HG02759 (cell line): ENCODE results near the gene ALS2.
"Not testable (repeated sequence)": the region's sequence is repeated elsewhere in the genome, so short reads cannot be mapped to it uniquely, and the experiment has no call there.

Experiments
- ATAC-seq: cut with Tn5 transposase; IDR thresholded peaks from one replicate; pipeline ENCODE4 v1.9.1; 2021; ENCODE audit warnings: mild to moderate bottlenecking, moderate library complexity; ENCODE audit not compliant: unreplicated experiment

ALS2 gene

DNA sequence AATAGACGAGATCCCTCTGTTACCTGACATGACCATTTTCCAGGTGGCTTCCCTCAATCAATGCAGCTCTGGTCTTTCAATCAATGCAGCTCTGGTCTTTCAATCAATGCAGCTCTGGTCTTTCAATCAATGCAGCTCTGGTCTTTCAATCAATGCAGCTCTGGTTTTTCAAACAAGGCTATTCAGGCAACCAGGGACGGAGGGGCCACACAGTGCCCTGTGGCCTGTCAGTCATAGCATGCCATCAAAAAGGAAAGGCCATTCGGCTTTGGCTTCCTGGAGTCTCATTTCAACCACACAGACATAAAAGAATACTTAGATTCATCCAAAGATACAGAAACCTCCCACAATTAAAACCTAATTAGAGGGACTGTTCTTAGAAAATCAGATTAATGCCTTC lies 95.6 kb downstream of the ALS2 start:
- ATAC-seq, result no peak

DNA sequence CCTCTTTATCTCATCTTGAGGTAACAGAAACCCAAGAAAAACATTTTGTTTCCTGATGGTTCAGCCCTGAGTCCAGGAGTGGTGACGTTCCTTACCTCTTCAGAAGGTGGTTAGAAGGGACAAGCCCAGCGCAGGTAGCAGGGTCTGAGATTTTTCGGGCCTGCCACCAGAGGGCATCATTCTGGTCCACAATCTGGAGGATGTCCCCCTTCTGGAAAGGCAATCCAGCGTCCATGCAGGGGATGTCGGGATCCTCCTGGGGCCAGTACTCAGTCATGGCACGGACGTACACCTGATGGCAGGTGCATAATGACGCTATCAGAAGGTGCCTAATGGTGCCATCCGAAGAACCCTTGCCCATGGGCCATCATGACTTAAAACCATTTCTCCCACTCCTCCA lies 100.0 kb downstream of the ALS2 start:
- ATAC-seq, result no peak

DNA sequence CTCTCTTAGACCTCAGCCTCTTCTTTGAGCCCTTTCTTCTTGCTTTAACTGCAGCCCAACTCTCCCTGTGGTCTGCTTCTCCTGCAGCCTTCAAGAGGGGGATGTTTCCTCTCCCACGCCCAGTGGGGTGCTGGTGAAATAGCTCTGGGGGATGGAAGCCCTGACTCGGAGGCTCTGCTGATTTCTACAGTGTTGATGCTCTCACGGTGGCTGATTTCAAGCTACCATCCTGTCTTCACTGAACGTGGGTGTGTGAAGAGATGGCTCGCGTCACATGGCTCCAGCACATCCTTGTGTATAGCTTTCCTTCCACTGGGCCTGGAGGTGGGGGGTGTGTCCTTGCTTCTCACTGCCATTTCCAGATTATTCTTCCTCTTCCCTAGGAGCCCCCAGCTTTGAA lies 102.3 kb downstream of the ALS2 start:
- ATAC-seq, result no peak

DNA sequence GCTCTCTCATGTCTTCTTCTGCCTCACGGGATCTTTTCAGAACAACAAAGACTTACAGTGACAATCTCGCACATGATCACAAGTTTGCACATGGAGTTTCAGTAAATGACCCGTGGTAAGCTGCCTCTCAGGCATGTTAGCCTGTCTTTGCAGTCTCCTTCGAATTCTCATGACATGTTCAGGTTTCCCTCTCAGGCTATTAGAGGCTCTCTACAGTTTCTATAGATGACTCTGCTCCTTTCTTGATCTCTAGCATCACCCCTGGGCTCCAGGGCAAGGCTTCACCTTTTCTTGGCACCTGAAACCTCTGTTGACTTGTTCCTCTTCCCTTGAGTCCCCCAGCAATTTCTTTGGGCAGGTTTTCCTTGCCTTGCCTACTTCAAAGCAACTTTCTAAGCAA lies 105.3 kb downstream of the ALS2 start:
- ATAC-seq, result no peak

DNA sequence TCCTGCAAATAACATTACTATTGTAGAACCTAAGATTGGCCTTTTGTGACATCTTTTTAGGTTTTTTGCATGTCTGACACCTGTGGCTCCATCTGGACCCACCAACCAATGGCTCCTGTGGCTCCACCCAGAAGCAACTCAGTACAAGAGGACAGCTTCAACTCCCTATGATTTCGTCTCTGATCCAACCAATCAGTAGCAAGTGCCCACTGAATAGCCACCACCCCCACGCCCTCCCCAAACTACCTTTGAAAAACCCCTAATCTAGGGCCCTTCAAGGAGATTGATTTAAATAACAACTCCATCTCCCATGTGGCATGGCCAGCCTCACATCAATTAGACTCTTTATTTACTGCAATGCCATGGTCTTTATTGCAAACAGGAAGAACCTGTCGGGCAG lies 105.9 kb downstream of the ALS2 start:
- ATAC-seq, result no peak

DNA sequence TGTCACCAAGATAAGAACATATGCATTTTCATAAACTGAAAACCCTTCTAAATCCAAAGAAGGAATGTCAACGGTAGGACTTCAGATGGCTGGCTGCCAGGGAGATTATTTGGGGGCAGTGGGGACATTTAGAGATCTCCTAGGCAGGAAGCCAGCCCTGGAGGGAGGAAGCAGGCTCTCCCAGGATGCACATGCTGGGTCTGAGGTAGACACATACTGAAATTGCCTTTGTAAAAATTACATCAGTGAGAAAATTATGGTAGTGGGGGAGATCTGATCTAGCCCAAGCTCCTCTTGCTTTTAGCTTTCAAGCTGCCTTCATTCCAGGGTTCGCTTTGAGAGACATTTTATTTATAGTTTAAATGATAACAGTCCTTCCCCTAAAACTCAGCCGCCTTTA lies 106.4 kb downstream of the ALS2 start:
- no peak for ATAC-seq

DNA sequence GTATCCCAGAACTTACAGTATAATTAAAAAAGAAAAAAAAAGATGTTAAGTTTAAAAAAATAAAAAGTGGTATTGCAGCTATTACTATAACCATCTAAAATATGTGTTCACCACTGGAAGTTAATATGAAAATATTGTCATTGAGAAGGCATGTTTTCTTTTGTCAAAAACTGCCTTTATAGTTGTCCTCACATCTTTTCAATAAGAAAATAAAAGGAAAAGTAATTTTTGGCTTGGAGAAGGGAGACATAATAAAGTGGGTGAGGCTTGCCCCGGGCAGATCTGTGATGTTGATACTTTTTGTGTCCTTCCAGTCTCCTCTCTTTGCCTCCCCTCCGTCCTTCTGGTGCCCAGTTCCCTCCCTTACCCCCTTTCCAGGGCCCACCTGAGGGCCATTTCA lies 107.2 kb downstream of the ALS2 start:
- ATAC-seq, result no peak

DNA sequence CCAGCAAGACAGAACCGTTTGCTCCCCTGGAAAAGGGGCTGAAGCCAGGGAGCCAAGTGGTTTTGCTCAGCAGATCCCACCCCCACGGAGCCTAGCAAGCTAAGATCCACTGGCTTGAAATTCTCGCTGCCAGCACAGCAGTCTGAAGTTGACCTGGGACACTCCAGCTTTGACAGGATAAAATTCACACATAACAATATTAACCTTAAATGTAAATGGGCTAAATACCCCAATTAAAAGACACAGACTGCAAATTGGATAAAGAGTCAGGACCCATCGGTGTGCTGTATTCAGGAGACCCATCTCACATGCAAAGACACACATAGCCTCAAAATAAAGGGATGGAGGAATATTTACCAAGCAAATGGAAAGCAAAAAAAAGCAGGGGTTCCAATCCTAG lies 109.5 kb downstream of the ALS2 start:
- ATAC-seq, result not testable (repeated sequence)

DNA sequence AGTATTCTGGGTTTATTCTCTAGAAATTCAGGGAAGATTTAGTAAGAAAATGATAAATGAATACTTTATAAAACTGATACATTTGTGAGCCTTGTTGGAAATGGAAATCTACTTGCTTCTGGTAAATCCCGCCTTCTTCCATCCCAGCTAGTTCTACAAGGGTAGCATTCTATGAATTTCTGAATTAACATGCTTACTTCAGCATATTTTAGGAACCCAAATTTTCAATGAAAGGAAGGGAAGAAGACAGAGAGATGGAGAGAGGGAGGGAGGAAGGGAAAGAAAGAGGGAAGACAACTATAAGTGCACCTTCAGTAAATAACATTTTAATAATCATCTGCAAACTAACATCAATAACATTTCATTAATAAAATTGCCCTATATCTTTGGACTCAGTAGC lies 110.9 kb downstream of the ALS2 start:
- no peak for ATAC-seq

DNA sequence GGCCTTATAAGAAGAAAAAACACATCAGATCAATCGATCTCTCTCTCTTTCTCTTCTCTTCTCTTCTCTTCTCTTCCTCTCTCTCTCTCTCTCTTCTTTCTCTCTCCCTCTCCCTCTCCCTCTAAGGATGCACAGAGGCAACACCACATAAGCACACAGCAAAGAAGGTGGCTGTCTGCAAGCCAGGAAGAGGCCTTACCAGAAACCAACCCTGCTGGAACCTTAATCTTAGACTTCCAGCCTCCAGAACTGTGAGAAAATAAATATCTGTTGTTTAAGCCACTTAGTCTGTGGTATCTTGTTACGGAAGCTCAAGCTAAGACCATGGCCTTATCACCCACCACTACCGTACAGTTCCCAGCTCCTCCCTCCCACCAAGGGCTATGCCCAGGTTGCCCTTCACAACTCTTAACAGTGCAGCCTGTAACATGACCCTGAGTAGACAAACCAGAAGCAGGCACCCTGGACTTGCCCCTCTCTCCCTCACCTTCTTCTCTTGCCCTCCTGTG lies 112.3 kb downstream of the ALS2 start:
- ATAC-seq, result no peak

DNA sequence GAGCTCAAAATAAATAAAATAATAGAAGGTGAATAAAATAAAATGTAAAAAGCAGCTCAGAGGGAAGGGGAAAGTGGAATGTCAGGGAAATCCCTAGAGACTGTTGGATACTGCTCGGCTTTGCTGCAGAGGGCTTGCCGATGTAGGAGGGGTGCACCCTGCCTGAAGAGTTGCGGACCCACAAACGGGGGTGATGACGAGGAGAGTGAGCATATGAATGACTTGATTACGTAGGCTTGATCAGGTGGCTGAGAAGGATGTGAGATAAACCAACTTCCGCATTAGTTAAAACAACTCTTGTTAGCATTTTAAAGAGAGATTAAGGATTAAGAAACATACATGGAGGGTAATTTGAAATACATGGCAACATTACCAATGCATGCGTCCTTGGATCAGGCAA lies 116.4 kb downstream of the ALS2 start:
- ATAC-seq, result no peak

DNA sequence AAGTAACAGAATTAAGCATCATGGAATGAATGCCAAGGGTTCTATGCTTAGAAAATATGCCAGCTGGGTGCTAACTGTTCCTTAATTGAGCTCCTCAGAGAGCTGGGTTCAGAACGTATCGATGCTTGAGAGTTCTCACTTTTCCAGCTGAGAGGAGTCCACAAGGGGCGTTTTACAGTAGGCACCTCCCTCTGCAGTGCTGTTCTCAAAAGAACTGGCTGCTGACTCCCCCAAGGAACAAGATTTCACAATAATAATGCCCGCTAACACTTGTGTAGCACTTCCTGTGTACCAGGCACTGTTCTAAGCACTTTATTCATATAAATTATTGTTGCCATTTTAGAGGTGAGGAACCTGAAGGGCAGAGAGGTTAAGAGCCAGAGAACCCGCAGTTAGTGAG lies 119.4 kb downstream of the ALS2 start:
- ATAC-seq, result no peak

DNA sequence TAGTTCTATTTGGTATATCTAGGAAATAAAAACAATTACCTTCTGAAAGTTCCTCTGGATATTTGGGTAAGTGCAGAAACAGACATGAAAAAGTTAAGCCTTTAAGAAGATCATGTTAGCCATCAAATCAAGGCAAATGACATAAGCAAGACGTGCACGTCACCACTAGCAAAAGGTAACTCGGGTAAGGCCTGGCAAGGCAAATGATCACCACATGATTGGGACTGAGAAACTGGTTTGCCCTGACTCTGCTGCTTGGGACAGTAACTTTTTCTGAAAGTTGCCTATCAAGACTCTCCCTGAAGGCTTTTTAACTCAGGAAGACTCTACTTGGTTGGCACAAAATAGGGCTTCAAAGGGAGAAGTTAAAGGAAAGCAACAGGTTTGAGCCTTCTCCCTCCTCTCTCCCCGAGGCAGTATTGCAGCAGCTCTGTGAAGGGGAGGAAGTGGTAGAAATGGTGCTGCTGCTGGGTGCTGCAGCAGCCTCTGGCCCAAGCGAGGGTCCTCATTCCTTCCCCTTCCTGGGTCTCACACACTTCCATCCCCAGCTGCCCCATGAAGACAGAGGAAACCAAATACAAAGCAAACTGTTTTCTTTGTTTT lies 120.3 kb downstream of the ALS2 start:
- no peak for ATAC-seq

DNA sequence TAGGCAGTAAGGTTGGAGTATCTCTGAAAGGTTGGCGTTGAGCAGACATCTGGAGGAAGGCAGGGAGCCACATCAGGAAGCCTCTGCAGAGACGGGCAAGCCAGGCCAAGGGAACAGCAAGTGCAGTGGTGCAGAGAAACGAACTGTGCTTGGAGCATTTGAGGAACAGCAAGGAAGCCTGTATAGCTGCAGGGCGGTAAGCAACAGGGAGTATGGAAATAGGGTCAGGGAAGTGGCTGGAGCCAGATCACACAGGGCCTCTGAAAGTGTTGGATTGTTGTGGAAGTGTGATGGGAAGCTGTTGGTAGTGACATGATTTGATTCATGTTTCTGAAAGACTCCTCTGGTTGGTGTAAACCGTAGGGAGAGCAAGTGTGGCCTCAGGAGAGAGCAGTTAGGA lies 124.0 kb downstream of the ALS2 start:
- no peak for ATAC-seq

DNA sequence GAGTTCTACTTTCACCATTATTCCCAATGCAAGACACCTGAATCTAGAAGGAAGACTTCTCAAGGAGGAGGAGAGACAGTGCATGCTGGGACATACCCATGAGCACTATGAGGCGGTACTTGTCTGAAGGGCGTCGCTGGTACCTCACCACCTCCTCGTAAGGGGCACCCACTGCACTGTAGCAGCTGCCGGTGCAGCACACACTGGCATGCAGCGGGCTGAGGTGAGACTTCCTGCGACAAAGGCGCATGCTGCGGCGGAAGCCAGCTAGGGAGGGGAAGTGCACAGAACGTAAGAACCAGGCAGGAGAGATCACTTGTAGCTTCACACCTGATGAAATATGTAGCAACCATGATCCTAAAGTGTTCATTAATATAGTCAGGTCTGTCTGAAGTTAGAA lies 124.6 kb downstream of the ALS2 start:
- ATAC-seq, result no peak

DNA sequence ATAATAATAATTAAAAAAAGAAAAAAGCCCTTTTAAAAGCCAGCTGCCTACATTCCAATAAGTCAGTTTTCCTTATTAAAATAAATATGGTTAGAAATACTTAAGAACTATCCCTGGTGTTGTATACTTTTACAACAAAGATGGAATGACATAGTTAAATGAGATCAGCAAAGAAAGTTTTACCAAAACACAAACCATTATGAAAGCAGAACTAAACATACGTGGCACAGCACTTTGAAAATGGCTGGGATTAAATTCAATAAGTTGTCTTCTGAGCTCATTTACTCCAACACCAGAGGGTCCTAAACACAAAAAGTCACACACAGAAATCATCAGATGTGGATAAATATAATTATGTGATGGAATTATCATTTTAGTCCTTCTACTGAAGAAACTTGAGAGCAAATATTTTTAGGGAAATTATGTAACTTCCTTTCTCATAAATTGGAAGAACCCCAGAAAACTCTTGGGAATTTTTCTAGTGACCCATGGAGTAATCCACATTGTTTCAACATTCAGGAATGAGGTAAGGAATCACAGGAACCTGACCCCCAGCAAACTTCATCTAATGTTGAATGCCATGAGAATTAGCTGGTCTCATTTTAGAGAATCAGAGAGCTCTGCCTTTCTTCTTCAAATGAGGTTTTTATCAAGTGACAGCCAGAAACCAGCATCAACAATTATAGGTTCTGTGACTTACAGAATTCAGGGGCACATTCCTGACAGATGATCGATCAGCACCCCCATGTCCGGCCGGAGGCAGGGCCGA lies 125.9 kb downstream of the ALS2 start:
- ATAC-seq, result no peak

DNA sequence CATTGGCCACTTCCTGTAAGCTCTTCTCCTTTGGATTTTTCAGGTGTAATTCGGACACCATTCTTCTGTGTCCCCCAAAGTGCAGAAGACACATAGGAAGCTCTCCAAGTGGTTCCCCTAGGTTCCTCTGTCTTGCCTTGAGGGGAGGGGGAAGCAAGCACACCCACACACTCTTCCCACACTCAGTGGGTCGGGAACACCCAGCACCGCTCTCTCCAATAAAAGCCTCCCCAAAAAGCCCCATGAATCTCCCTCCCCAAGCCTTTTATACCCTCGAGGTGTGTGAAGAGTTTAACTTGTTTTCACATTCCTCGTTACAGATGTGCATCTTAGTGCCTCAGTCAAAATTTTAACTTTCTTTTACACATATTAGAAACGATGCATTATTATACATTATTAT lies 127.5 kb downstream of the ALS2 start:
- no peak for ATAC-seq
